ENCODE results near the gene SOWAHA.

DNA sequence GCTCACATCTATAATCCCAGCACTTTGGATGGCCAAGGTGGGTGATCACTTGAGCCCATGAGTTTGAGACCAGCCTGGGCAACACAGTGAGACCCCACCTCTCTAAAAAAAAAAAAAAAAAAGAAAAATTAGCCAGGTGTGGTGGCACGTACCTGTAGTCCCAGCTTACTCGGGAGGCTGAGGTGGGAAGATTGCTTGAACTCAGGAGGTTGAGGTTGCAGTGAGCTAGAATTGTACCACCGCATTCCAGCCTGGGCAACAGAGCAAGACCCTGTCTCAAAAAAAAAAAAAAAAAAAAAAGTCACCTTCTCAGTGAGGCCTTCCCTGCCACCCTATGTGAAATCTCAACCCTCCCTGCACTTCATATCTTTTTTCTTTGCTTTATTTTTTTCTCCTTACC, 22.1 kb upstream of the SOWAHA start:
- TF ChIP-seq EZH2phosphoT487 (IDR thresholded peaks at IDR 0.05; ENCODE audit: insufficient read depth, low read depth) = no peak
- no peak for TF ChIP-seq EZH2 (IDR thresholded peaks at IDR 0.05; ENCODE audit: insufficient read depth, poor library complexity, severe bottlenecking)

Data from GM23248 (cell line).